Activated T-cell treated with anti-CD3 and anti-CD28 coated beads, Interleukin-2, amount 50 U/mL, for 24 hours (primary cell): ENCODE data around the gene ALKBH5.
A peak's percentile ranks its signal among the peaks of the same experiment; 100 is the strongest.

Experiments used
- DNase-seq: peaks from one replicate; pipeline ENCODE4 v3.0.0-alpha.2; 2020
- H3K27ac Mint-ChIP-seq: 2 replicates; pipeline ENCODE4 v1.8.0; 2020; ENCODE audit warnings: mild to moderate bottlenecking, mixed read lengths
- H3K27me3 Mint-ChIP-seq: 2 replicates; pipeline ENCODE4 v1.8.0; 2020; ENCODE audit warnings: mixed read lengths
- H3K36me3 Mint-ChIP-seq: 2 replicates; pipeline ENCODE4 v1.8.0; 2020; ENCODE audit warnings: low read depth, mixed read lengths
- H3K4me1 Mint-ChIP-seq: 2 replicates; pipeline ENCODE4 v1.8.0; 2020; ENCODE audit warnings: low read depth, mixed read lengths
- H3K4me3 Mint-ChIP-seq: 2 replicates; pipeline ENCODE4 v1.8.0; 2020; ENCODE audit warnings: mild to moderate bottlenecking, moderate library complexity, mixed read lengths
- H3K9me3 Mint-ChIP-seq: 2 replicates; pipeline ENCODE4 v1.8.0; 2020; ENCODE audit warnings: mixed read lengths

ALKBH5 gene

GRCh38 chr17:18247613-18248001 is 64.0 kb downstream of the ALKBH5 start:
- Mint-ChIP-seq H3K36me3 (peaks cover 85% of the 10 kb centered on the region), H3K27ac (no peak overlapping the region), H3K4me3 (no peak overlapping the region), H3K9me3 (no peaks in the 10 kb centered on the region), H3K4me1 (no peaks in the 10 kb centered on the region), H3K27me3 (no peaks in the 10 kb centered on the region)
- no peak for DNase-seq

GRCh38 chr17:18248300-18248731 is 64.7 kb downstream of the ALKBH5 start:
- Mint-ChIP-seq H3K36me3 (peaks cover 89% of the 10 kb centered on the region), H3K27ac (peak overlapping the region; percentile 71)

DNA sequence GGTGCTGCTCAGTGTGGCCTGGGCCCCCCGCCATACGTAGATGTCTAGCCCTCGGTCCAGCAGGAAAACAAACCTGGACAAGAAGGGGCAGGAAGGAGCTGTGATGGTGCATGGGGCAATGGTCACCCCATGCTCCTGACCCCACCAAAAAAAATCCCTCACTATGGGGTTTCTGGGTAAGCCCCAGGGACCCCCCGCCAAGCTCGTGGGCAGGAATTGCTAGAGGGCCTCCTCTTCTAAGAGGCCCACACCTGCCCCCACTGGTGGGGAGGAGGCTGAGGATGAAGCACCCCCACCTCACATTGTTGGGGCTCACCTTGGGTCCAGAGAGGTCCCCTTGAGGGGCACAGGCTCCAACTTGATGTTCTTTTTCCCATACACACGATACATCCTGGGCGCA is 65.2 kb downstream of the ALKBH5 start:
- H3K36me3 Mint-ChIP-seq = peaks cover 93% of the 10 kb centered on the region
- H3K4me1 Mint-ChIP-seq = no peaks in the 10 kb centered on the region
- H3K27ac Mint-ChIP-seq = no peak overlapping the region
- no peak for DNase-seq
- H3K4me3 Mint-ChIP-seq = no peak overlapping the region
- H3K9me3 Mint-ChIP-seq = no peaks in the 10 kb centered on the region
- H3K27me3 Mint-ChIP-seq = no peaks in the 10 kb centered on the region

More at GRCh38 chr17:18248300-18248731, 64.7 kb downstream of the ALKBH5 start:
- H3K9me3 Mint-ChIP-seq = no peaks in the 10 kb centered on the region
- no peak overlapping the region for H3K4me3 Mint-ChIP-seq
- no peaks in the 10 kb centered on the region for H3K4me1 Mint-ChIP-seq
- DNase-seq = peak; percentile 73
- no peaks in the 10 kb centered on the region for H3K27me3 Mint-ChIP-seq

GRCh38 chr17:18250259-18250658 is 66.6 kb downstream of the ALKBH5 start:
- H3K4me3 Mint-ChIP-seq = no peak overlapping the region
- H3K36me3 Mint-ChIP-seq = peaks cover 98% of the 10 kb centered on the region
- DNase-seq = no peak
- no peaks in the 10 kb centered on the region for H3K27me3 Mint-ChIP-seq
- no peaks in the 10 kb centered on the region for H3K9me3 Mint-ChIP-seq
- H3K4me1 Mint-ChIP-seq = no peaks in the 10 kb centered on the region
- H3K27ac Mint-ChIP-seq = no peak overlapping the region

- no peaks in the 10 kb centered on the region for H3K9me3 Mint-ChIP-seq
- DNase-seq = no peak
- H3K4me1 Mint-ChIP-seq = no peaks in the 10 kb centered on the region
- no peak overlapping the region for H3K27ac Mint-ChIP-seq
- H3K36me3 Mint-ChIP-seq = peaks cover 98% of the 10 kb centered on the region
- H3K27me3 Mint-ChIP-seq = no peaks in the 10 kb centered on the region
- no peak overlapping the region for H3K4me3 Mint-ChIP-seq
Observed at GRCh38 chr17:18250708-18251107, 67.1 kb downstream of the ALKBH5 start.

GRCh38 chr17:18251204-18251603 is 67.6 kb downstream of the ALKBH5 start:
- Mint-ChIP-seq H3K4me1 (peaks cover 4% of the 10 kb centered on the region), H3K27me3 (no peaks in the 10 kb centered on the region), H3K27ac (no peak overlapping the region), H3K9me3 (no peaks in the 10 kb centered on the region), H3K4me3 (no peak overlapping the region), H3K36me3 (peaks cover 98% of the 10 kb centered on the region)
- DNase-seq = no peak

DNA sequence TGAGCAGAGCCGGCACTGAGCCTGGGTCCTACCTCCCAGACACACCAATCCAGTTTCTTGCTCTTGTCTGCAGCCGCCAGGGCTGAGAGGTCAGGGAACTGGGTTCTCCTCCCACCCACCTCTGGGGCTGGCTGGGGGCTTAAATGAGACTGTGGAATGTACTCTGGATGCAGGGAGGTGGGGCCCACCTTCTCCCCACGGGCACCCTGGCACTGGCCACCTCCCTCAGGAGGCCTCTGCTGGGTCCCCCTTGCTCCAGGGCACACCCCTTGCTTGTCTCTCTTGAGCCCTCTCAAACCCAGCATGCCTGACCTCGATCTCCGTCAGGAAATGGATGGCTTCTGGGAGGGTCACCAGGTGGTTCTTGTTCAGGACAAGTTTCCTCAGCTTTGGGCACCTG is 68.5 kb downstream of the ALKBH5 start:
- Mint-ChIP-seq H3K4me1 (peaks cover 11% of the 10 kb centered on the region), H3K4me3 (no peak overlapping the region), H3K9me3 (no peaks in the 10 kb centered on the region), H3K36me3 (peaks cover 99% of the 10 kb centered on the region), H3K27me3 (no peaks in the 10 kb centered on the region), H3K27ac (no peak overlapping the region)
- no peak for DNase-seq

GRCh38 chr17:18253187-18253884 is 69.7 kb downstream of the ALKBH5 start:
- H3K36me3 Mint-ChIP-seq = peaks cover 92% of the 10 kb centered on the region
- DNase-seq = no peak
- no peaks in the 10 kb centered on the region for H3K27me3 Mint-ChIP-seq
- no peaks in the 10 kb centered on the region for H3K9me3 Mint-ChIP-seq
- peaks cover 18% of the 10 kb centered on the region for H3K4me1 Mint-ChIP-seq
- no peak overlapping the region for H3K27ac Mint-ChIP-seq
- H3K4me3 Mint-ChIP-seq = no peak overlapping the region

DNA sequence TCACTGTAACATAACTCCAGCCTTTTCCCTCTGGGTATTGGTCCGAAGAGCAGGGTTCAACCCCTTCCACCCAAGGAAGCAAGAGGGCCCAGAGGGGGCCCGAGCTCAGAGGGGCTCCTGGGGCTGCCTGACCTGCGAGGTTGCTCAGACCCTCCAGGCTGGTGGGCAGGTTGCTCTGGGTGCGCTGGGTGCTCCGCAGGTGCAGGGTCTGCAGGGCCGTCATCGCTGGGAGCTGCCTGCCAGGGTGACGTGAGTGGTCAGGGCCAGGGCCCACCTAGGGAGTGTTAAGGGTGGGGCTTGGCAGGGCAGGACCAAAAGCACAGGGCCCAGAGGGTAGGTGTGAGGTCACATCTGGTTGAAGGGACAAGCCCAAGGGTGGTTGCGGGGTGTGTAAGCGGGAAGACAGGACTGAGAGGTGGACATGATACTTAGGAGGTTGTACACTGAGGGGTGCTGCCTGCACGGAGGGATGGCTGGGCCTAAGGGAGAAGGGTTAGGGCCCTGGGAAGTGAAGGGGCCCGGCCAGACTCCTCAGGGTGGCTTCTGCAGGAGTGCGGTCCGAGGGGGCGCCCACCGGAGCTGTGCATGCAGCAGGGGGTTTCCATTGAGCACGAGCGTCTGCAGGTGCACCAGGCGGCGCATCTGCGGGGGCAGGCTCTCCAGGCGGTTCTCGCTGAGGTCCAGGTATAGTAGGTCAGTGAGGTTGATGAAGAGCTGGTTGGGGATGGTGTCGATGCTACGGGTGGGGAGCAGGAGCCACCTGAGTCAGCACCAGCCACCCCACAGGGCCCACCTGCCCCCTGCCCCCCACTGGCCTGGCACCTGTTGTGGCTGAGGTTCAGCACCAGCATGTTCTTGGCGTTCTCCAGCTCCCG is 70.6 kb downstream of the ALKBH5 start:
- H3K27me3 Mint-ChIP-seq = no peaks in the 10 kb centered on the region
- H3K4me1 Mint-ChIP-seq = peaks cover 23% of the 10 kb centered on the region
- H3K9me3 Mint-ChIP-seq = no peaks in the 10 kb centered on the region
- no peak overlapping the region for H3K27ac Mint-ChIP-seq
- DNase-seq = no peak
- H3K4me3 Mint-ChIP-seq = no peak overlapping the region
- peaks cover 84% of the 10 kb centered on the region for H3K36me3 Mint-ChIP-seq

- H3K27me3 Mint-ChIP-seq = no peaks in the 10 kb centered on the region
- H3K27ac Mint-ChIP-seq = no peak overlapping the region
- peaks cover 29% of the 10 kb centered on the region for H3K4me1 Mint-ChIP-seq
Observed at GRCh38 chr17:18254888-18255649, 71.4 kb downstream of the ALKBH5 start.

DNA sequence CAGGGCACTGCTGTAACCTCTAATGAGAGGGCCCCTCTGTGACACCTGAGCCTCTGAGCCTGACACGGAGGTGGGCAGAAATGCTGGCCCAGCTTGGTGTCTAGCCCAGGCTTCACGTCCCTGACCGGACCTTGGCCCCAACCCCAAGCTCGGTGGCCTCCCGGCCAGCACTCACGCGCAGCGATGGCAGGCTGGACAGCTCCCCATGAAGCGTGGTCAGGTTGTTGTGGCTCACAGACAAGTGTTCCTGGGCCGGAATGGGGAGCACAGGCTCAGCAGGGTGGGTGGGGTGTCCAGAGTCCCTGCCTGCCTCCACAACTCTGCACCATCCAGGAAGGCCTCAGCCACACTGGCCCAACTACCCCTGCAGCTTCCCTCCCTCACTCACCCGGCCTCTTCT is 72.7 kb downstream of the ALKBH5 start:
- H3K4me3 Mint-ChIP-seq = peak overlapping the region; percentile 18
- H3K9me3 Mint-ChIP-seq = no peaks in the 10 kb centered on the region
- no peaks in the 10 kb centered on the region for H3K27me3 Mint-ChIP-seq
- H3K4me1 Mint-ChIP-seq = peaks cover 33% of the 10 kb centered on the region
- H3K36me3 Mint-ChIP-seq = peaks cover 62% of the 10 kb centered on the region
- DNase-seq = no peak
- peak overlapping the region; percentile 31 for H3K27ac Mint-ChIP-seq

More at GRCh38 chr17:18254888-18255649, 71.4 kb downstream of the ALKBH5 start:
- DNase-seq = no peak
- peaks cover 75% of the 10 kb centered on the region for H3K36me3 Mint-ChIP-seq
- H3K4me3 Mint-ChIP-seq = no peak overlapping the region
- H3K9me3 Mint-ChIP-seq = no peaks in the 10 kb centered on the region

GRCh38 chr17:18256776-18257175 is 73.1 kb downstream of the ALKBH5 start:
- peaks cover 38% of the 10 kb centered on the region for H3K4me1 Mint-ChIP-seq
- peak overlapping the region; percentile 98 for H3K4me3 Mint-ChIP-seq
- DNase-seq = no peak
- peak overlapping the region; percentile 95 for H3K27ac Mint-ChIP-seq
- peaks cover 58% of the 10 kb centered on the region for H3K36me3 Mint-ChIP-seq
- H3K9me3 Mint-ChIP-seq = no peaks in the 10 kb centered on the region
- H3K27me3 Mint-ChIP-seq = no peaks in the 10 kb centered on the region

DNA sequence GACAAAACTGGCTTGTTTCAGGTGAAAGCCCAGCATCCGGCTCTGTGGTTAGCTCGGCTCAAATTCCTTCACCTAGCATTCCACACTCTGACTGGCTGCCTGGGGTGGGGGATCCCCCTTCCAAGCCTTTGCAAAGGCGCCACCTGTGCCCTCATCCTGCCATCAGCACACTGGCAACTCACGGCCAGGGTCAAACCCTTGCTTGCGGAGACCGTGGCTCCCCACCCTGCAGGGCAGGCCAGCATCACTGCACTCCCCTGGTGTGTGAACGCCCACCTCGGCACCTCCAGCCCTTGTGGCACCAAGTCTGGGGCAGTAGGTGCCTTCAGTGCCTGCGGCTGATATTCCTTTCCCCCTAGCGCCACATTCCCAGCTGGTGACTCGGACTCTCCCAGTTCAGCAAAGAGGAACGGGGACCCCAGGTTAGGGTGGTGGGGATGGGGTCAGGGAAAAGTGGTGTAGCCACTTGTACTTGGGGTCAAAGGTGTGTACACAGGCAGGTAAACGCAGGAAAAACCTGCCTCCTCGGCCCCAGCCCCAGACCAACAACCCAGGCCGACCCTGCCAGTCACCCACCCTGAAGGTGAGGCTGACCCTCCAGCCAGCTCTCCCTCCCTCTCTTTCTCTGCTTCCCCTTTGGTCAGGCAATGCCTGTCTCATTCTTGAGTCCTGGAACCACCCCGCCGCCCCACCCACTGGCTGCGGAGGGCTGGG is 73.8 kb downstream of the ALKBH5 start:
- peak overlapping the region; percentile 95 for H3K27ac Mint-ChIP-seq
- H3K9me3 Mint-ChIP-seq = no peaks in the 10 kb centered on the region
- H3K4me1 Mint-ChIP-seq = peaks cover 42% of the 10 kb centered on the region
- peak overlapping the region; percentile 98 for H3K4me3 Mint-ChIP-seq
- no peaks in the 10 kb centered on the region for H3K27me3 Mint-ChIP-seq
- peaks cover 51% of the 10 kb centered on the region for H3K36me3 Mint-ChIP-seq
- DNase-seq = peak; percentile 42

DNA sequence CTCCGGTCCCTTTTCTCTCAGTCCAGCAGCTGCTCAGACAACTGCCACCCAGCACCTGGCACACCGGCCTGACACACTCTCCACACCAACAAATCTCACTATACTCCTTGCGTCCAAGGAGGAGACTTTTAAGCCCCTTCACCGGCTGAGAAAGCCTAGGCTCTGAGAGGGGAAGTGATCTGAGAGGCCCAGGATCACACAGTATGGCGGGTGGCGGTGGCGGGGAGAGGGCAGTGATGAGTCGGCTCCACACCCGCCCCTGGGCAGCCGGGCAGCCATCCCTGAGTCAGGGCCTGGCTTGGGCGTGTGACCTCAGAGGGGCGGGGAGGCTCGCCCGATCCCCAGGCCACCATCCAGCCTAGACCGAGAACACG is 74.3 kb downstream of the ALKBH5 start:
- peak; percentile 69 for DNase-seq
- Mint-ChIP-seq H3K4me1 (peaks cover 43% of the 10 kb centered on the region), H3K27ac (peak overlapping the region; percentile 95), H3K27me3 (no peaks in the 10 kb centered on the region), H3K4me3 (peak overlapping the region; percentile 98), H3K36me3 (peaks cover 46% of the 10 kb centered on the region), H3K9me3 (no peaks in the 10 kb centered on the region)
